KBM-7 (cell line): ENCODE results near the gene SPRR2B.
A peak's percentile ranks its signal among the peaks of the same experiment; 100 is the strongest.
"Not testable (repeated sequence)": the region's sequence is repeated elsewhere in the genome, so short reads cannot be mapped to it uniquely, and the experiment has no call there.

Experiments used
- DNase-seq: peaks from one replicate; pipeline ENCODE4 v3.0.0-alpha.2; 2015
- in situ Hi-C: fragments of 300-500 bp; cut with MboI; formaldehyde crosslinking; loops from 2 replicates; pipeline ENCODE4 v1.14.3; 2020; ENCODE audit warnings: low sequenced_read_pairs, low pct_unique_long_range_greater_than_20kb, mixed read lengths

The SPRR2B gene

GRCh38 chr1:153071511-153071910 is at the start of gene SPRR2B:
Gene SPRR2B (minus strand): TSS chr1:153071611. CDS start chr1:153070839, 772 bp downstream.
- in situ Hi-C loops = no loop called here
- no peak for DNase-seq

- DNase-seq = no peak
- in situ Hi-C loops = no loop called here
Measured at GRCh38 chr1:153120945-153121344, 49.5 kb upstream of the SPRR2B start.

GRCh38 chr1:153119491-153119971 is 48.1 kb upstream of the SPRR2B start:
- no peak for DNase-seq
- in situ Hi-C loops = no loop called here

GRCh38 chr1:153115264-153115663 is 43.9 kb upstream of the SPRR2B start:
- DNase-seq, in situ Hi-C loops: not testable (repeated sequence)

- no peak for DNase-seq
- in situ Hi-C loops = no loop called here
Measured at GRCh38 chr1:153113416-153113815, 42.0 kb upstream of the SPRR2B start, which contains the start of gene SPRR2F. Gene SPRR2F (minus strand): TSS chr1:153113516. CDS start chr1:153112733, 783 bp downstream.

GRCh38 chr1:153112454-153112853 is 41.0 kb upstream of the SPRR2B start:
- in situ Hi-C loops, DNase-seq: not testable (repeated sequence)

GRCh38 chr1:153100245-153100644 is 28.8 kb upstream of the SPRR2B start:
- no peak for DNase-seq

GRCh38 chr1:153099461-153100045 is 28.1 kb upstream of the SPRR2B start:
- no peak for DNase-seq
- in situ Hi-C loops = no loop called here

More at GRCh38 chr1:153100245-153100644, 28.8 kb upstream of the SPRR2B start:
- in situ Hi-C loops = no loop called here

GRCh38 chr1:153095764-153096163 is 24.4 kb upstream of the SPRR2B start:
- in situ Hi-C loops = no loop called here
- no peak for DNase-seq

GRCh38 chr1:153094426-153094825 is 23.0 kb upstream of the SPRR2B start, which contains the start of gene SPRR2E:
Gene SPRR2E (minus strand): TSS chr1:153094526. CDS start chr1:153093751, 775 bp downstream.
- no peak for DNase-seq
- in situ Hi-C loops = no loop called here

- DNase-seq = no peak
- in situ Hi-C loops = no loop called here
Measured at GRCh38 chr1:153087652-153088051, 16.2 kb upstream of the SPRR2B start.

- no peak for DNase-seq
- in situ Hi-C loops = no loop called here
Measured at GRCh38 chr1:153081736-153082135, 10.3 kb upstream of the SPRR2B start.

- in situ Hi-C loops = no loop called here
- peak; percentile 9 for DNase-seq
Measured at GRCh38 chr1:153072806-153073726, 1.7 kb upstream of the SPRR2B start.

GRCh38 chr1:153070243-153070642 is 1.2 kb downstream of the SPRR2B start:
- no peak for DNase-seq
- in situ Hi-C loops = no loop called here

GRCh38 chr1:153058826-153059784 is 12.3 kb downstream of the SPRR2B start:
- in situ Hi-C loops = no loop called here
- no peak for DNase-seq

- in situ Hi-C loops = no loop called here
- DNase-seq = no peak
Measured at GRCh38 chr1:153058154-153058553, 13.3 kb downstream of the SPRR2B start.

- in situ Hi-C loops = no loop called here
- DNase-seq = no peak
Measured at GRCh38 chr1:153057375-153057774, 14.0 kb downstream of the SPRR2B start, which contains the start of gene SPRR2A. Gene SPRR2A (minus strand): TSS chr1:153057512. CDS start chr1:153056735, 777 bp downstream.

- DNase-seq, in situ Hi-C loops: not testable (repeated sequence)
Measured at GRCh38 chr1:153056111-153056510, 15.3 kb downstream of the SPRR2B start.

GRCh38 chr1:153049211-153049610 is 22.2 kb downstream of the SPRR2B start:
- no peak for DNase-seq
- in situ Hi-C loops = no loop called here
